HG03025 (cell line): ENCODE results near the gene ADGRV1.

Experiments used
- ATAC-seq: cut with Tn5 transposase; IDR thresholded peaks from one replicate; pipeline ENCODE4 v1.9.1; 2021; ENCODE audit warnings: mild to moderate bottlenecking, moderate library complexity; ENCODE audit not compliant: unreplicated experiment, low FRiP score

Gene ADGRV1

GRCh38 chr5:90855296-90856010 is 296.9 kb downstream of the ADGRV1 start:
- no peak for ATAC-seq

GRCh38 chr5:90861843-90862586 is 303.4 kb downstream of the ADGRV1 start:
- ATAC-seq, result no peak

- ATAC-seq, result no peak
Measured at GRCh38 chr5:90865180-90865579, 306.6 kb downstream of the ADGRV1 start.

- ATAC-seq, result no peak
Measured at GRCh38 chr5:90866333-90866732, 307.7 kb downstream of the ADGRV1 start.

GRCh38 chr5:90866915-90867731 is 308.5 kb downstream of the ADGRV1 start:
- no peak for ATAC-seq

GRCh38 chr5:90868799-90869198 is 310.2 kb downstream of the ADGRV1 start:
- ATAC-seq, result no peak

GRCh38 chr5:90871391-90871991 is 312.9 kb downstream of the ADGRV1 start:
- no peak for ATAC-seq

GRCh38 chr5:90873033-90873517 is 314.5 kb downstream of the ADGRV1 start:
- ATAC-seq, result no peak

- ATAC-seq, result no peak
Measured at GRCh38 chr5:90874066-90874465, 315.5 kb downstream of the ADGRV1 start.

GRCh38 chr5:90875456-90875855 is 316.9 kb downstream of the ADGRV1 start:
- no peak for ATAC-seq

- no peak for ATAC-seq
Measured at GRCh38 chr5:90876366-90876765, 317.8 kb downstream of the ADGRV1 start.

GRCh38 chr5:90877049-90877448 is 318.5 kb downstream of the ADGRV1 start:
- no peak for ATAC-seq

- no peak for ATAC-seq
Measured at GRCh38 chr5:90878081-90878480, 319.5 kb downstream of the ADGRV1 start.

- ATAC-seq, result no peak
Measured at GRCh38 chr5:90878549-90879196, 320.1 kb downstream of the ADGRV1 start.

- no peak for ATAC-seq
Measured at GRCh38 chr5:90881626-90882150, 323.1 kb downstream of the ADGRV1 start.

GRCh38 chr5:90882448-90882847 is 323.9 kb downstream of the ADGRV1 start:
- ATAC-seq, result no peak

GRCh38 chr5:90885180-90885868 is 326.7 kb downstream of the ADGRV1 start:
- ATAC-seq, result no peak

- ATAC-seq, result no peak
Measured at GRCh38 chr5:90886381-90886780, 327.8 kb downstream of the ADGRV1 start.
